NCI-H2227 (cell line): Measurements from ENCODE around the gene TNFAIP6.

Experiments
- DNase-seq: peaks from one replicate; lab custom pipeline; 2025; ENCODE audit not compliant: unreplicated experiment; lab: John Stamatoyannopoulos, UW

The TNFAIP6 gene

DNA sequence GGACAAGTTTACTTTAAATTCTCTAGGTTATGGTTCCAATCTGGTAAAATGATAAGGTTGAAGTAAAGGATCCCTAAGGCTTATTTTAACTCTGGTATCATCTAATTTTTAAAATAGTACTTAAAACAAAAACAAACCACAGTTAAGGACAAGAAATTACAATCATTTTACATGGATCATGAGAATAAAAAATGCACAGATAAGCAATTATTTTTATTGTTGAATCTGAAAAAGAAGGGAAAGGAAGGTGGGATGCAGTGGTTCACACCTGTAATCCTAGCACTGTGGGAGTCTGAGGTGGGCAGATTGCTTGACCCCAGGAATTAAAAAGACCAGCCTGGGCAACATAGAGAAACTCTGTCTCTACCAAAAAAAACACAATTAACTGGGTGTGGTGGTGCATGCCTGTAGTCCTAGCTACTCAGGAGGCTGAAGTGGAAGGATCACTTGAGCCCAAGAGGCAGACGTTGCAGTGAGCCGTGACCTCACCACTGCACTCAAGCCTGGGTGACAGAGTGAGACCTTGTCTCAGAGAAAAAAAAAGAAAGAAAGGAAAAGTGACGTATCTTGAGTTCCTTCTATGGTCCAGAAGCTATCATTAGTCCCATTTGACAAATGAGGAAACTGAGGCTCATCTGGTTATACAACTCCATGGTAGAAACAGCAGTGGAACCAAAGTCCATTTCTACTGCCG is 2.5 kb downstream of the TNFAIP6 start:
- DNase-seq, result no peak

DNA sequence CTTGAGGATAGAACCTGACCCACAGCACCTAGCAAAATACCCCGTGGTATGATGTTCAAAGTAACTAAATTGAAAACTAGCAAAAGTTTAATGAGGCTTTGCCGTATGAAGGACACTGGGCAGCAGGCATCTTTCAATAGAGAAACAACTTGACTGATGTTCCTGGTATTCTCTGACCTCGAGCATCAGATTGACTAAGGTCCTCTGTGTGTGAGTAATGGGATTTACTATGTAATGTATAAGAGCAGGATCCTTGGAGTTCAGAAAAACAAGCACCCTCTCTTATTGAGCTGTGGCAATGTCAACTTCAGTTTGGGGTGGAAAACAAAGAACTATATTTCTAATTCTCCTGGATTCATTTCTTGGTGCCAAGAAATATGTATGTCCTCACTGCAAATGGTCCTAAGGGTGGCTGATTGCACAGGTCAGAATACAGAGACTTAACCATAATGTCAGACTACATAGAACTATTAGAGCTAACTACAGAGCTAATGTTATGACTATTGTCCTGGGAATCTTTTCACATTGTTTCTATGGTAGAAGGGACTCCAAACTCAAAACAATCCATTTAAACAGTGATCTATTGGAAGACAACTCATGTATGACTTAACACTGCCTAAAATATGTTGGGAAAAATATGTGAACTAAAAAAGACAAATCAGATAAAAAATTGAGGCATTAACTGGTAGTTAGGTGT is 4.4 kb downstream of the TNFAIP6 start:
- DNase-seq, result no peak

DNA sequence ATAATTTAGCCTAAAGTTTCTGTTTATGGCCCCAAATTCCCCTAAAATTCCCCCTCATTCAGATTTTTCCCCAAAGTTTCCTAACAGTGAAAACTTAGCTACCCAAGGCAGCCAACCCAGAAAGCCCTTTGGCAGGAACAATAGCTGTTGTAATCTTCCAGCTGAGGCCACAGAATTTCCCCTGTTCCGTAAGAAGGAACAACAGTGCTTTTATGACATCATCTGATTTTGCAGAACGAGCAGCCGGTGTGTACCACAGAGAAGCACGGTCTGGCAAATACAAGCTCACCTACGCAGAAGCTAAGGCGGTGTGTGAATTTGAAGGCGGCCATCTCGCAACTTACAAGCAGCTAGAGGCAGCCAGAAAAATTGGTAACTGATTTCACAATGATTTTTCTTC is 6.3 kb downstream of the TNFAIP6 start:
- no peak for DNase-seq

DNA sequence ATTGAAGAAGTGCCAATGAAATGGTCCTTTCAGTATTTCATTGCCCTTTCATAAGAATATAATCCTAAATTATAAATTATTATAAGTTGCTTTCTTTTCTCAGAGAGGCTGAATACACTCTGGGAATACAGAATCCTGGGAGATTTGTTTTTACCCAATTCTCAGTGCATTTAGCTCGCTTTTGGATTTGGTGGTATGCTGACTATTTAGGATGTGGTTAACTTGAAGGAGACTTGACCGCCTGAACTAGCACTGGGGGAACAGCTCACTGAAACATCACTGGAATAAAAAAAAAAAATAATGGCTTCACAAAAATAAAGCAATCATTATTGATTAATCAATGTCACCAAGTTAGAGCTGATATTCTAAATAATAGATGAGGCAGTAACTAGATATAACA is 10.2 kb downstream of the TNFAIP6 start:
- no peak for DNase-seq

DNA sequence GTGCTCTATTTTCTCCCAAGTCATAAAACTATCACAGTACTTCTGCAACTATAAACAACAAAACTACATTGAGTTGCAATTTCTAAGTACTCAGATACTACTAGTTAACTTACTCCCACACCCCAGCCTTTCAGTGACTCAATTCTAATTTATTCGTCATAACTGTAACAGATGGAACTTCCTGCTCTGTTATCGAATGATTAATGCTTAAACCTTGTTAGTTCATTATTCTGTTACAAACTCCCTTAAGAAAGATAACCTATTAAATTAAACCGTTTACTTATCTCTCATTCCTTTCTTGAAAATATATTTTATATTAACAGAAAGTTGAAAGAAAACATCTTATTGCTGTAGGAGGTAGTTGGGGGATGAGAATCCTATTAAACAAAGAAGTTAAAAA is 17.0 kb downstream of the TNFAIP6 start:
- DNase-seq, result no peak

DNA sequence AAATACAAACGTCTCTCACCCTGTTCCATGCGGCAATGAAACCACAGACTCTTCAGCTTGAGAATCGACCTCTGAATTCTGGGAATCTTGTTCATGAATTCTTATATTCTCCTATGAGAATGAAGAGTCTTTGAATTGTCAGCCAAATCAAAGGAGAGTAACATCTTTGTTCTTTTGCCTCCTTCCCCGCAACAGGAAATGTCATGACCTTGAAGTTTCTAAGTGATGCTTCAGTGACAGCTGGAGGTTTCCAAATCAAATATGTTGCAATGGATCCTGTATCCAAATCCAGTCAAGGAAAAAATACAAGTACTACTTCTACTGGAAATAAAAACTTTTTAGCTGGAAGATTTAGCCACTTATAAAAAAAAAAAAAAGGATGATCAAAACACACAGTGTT is 21.8 kb downstream of the TNFAIP6 start:
- DNase-seq, result no peak

DNA sequence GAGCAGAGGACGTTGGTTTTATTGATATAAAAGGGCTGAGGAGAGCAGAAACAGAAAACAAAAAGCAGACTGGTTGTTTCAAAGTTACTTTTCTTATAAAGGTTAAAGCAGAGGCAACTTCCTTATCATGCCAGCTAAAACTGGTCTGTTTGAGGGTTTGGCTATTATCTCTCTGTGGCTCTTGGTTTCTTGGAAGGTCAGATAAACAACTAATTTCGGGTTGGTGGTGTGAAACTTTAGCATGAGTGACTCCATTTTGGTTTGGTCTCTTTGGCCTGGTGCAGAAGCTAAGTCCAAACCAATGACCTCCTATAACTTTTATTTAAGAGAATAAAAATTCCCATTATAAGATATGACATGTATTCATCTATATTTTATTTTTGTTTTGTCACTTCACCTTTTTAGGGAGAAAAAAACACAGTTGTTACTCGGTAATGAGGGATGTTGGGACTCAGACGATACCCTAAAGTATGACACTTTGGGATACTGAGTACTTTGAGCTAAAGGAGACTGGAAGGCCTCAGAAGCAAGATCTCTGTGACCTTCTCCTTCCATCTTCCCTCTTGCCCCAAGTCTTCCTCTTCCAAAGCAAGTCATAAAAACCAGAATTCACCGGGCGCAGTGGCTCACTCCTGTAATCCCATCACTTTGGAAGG is 23.3 kb downstream of the TNFAIP6 start:
- DNase-seq, result no peak

DNA sequence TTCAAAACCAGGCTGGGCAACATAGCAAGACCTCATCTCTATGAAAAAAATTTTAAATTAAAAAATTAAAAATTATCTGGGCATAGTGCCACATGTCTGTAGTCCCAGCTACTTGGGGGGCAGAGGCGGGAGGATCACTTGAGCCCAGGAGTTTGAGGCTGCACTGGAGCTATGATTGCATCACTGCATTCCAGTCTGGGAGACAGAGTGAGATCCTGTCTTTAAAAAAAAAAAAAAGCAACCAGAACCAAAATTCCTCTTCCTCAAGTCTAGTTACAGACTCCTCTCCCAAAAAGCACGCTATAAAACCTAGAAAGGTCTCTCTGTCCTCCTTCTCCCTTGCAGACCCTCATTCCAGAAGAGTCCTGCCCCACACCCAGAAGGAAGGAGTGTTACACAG is 23.9 kb downstream of the TNFAIP6 start:
- no peak for DNase-seq

DNA sequence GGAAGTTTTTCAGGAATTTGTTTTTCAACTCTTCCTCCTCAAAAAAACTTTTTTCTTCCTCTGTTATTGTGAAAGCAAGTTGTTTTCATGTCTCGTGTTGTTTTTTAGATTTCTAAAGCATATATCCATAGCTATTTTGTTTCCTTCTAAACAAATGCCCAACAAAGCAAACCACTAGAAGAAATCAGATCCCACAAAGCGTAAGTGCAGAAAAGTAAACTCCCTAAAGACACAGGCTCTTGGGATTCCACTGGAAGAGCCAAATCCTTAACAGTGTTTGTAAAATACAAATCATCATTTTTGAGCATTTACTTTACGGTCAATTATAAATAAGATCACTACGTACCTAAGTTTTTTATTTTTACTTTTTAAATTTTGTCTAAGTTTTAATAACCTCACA is 30.6 kb downstream of the TNFAIP6 start:
- DNase-seq, result no peak

DNA sequence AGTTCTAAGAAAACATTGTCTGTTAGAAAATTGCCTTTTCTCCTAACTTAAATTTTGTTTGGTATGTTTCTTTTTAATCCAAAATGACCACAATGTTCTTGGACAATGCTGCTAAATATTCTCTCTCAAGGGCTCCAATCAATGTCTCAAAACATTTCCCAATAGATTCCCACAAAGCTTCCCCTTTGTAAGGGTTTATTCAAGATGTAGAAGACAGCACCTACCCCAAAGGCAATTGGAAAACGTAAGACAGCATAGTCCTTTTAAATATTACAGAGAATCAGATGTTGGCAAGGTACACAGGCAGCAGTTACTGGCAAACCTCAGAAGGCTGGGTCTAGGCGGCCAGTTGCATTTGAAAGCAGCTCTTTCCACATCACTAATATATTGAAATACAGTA is 34.0 kb downstream of the TNFAIP6 start:
- DNase-seq, result no peak

DNA sequence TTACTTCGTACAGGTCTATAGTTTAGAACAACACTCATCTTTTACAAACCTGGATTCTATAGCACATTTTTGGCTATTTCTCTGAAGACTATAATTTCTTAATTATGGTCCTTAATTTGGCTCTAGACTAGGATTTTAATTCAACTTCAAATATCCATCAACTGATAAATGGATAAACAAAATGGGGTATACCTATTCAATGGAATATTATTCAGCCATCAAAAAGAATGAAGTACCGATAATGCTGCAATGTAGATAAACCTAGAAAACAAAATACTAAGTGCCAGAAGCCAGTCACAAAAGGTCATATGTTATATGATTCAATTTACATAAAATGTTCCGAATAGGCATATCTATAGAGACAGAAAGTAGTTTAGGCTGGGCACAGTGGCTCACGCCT is 37.1 kb downstream of the TNFAIP6 start:
- no peak for DNase-seq

DNA sequence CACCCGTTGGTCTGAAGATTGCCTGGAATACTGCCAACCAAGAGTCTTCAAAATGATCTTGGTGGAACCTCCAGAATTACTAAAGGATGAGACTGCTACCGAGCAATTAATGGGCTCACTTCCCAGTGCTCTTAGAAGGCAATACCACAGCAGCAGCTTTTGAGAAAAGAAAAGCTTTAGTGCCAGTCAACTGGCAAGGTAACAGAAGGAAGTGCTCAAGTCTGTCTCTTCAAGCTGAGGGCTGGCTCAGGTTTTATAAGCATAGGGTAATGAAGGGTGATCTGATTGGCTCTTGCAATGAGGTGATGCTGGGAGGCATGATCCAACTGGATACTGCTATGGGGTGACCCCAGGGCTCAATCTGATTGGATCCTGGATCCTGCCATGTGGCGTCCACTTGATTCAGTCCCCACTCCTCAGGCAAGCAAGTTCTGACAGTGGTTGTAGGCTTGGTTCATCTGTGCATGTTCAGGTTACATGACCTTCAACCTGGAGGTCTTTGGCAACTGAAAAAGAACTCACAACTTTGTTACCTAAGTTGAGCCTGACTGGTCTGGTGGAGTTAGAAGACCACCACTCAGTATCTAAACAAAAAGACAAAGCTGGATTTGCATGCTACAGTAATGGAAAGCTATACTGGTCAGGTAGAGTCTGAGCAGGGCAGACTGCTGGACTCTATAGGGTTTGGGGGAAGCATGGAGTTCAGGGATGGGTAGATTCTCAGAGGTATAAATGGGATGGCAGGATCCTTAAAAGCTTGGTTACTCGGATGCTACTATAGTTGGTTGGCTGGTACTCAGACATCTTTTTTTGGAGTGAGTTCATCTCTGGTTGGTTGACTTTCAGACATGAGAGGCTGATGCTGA is 38.4 kb downstream of the TNFAIP6 start:
- DNase-seq, result no peak

DNA sequence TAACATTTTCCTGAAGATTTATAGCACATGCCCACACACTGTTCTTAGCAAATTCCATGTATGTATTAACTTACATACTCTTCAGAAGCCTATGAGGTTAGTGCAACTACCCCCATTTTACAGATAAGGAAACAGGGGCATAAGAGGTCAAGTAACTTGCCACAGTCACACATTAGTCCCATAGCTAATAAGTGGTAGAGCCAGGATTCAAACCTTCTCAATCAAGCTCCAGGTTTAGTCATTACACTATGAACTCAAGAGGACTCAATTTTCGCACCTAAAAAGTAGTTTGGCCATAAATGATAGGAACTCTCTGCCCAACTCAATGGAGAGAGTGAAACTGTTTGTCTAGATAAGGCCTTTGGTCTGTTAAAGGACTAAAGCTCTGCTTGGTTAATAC is 42.6 kb downstream of the TNFAIP6 start:
- no peak for DNase-seq

DNA sequence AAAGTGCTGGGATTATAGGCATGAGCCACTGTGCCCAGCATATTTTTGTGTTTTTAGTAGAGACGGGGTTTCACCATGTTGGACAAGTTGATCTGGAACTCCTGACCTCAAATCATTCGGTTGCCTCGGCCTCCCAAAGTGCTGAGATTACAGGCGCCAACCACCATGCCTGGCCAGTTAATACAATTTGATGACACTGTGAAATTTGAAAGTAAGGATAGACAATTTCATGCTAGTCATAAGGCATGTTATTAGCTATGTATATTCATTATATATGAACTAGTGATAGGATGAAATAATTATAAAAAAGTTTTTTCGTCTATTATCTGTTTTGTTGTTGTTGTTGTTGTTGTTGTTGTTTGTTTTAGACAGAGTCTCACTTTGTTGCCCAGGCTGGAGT is 43.8 kb downstream of the TNFAIP6 start:
- no peak for DNase-seq

DNA sequence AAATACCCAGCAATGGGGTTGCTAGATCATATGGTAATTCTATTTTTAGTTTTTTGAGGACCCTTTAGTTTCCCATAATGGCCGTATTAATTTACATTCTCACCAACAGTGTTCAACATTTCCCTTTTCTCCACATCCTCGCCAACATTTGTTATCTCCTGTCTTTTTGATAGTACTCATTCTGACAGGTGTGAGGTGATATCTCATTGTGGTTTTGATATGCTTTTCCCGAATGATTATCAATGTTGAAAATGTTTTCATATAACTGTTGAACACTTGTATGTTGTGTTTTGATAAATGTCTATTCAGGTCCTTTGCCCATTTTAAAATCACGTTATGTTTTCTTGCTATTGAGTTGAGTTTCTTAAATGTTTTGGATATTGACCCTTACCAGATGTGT is 46.5 kb downstream of the TNFAIP6 start:
- no peak for DNase-seq

DNA sequence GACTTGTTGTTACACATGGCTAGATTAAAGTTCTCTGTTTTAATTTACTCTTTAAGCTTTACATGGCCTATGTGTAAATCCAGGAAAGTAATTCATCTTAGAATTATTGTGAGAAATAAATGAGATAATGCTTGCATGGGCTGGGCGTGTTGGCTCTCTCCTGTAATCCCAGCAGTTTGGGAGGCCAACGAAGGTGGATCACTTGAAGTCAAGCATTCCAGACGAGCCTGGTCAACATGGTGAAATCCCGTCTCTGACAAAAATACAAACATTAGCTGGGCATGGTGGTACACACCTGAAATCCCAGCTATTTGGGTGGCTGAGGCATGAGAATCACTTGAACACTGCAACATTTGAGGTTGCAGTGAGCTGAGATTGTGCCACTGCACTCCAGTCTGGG is 48.0 kb downstream of the TNFAIP6 start:
- DNase-seq, result no peak

DNA sequence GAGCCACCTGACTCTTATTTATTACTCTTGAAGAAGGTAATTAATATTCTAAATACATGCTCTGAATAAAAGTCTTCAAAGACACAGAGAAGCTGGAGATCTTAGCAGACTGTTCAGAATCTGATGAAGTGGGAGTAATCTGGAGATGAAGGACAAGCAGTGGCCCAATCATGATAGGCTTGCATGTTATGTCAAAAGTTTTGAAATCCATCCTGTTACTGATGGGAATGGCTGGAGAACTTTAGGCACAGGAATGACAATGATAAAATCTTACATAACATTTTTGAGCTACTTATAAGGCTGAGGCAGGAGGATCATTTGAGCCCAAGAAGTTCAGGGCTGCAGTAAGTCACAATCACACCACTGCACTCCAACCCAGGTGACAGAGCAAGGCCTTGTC is 49.9 kb downstream of the TNFAIP6 start:
- DNase-seq, result no peak

DNA sequence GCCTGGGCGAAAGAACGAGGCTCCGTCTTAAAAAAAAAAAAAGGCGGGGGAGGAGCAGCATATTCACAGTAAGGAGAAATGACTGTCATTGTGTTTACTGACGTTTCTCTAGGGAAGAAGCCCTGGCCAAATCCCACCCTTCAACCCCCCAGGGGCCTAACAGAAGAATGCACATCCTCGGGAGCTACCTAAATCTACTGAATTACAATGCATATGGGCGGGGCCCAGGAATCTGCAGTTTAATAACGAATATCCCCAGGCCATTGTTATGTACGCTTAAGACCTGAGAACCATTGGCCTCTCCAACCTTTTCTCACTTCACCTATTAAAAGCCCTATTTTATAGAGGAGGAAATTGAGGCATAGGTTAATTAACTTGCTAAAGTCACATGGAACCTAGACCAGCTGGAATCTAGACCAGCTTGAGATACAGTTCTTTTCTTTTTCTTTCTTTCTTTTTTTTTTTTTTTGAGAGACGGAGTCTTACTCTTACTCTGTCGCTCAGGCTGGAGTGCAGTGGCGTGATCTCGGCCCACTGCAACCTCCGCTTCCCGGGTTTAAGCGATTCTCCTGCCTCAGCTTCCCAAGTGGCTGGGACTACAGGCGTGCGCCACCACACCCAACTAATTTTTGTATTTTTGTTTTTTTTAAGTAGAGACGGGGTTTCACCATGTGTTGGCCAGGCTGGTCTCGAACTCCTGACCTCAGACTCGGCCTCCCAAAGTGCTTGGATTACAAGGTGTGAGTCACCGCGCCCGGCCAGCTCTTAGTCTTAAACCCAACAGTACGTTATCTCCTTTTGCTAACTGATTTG is 51.6 kb downstream of the TNFAIP6 start:
- DNase-seq, result no peak

DNA sequence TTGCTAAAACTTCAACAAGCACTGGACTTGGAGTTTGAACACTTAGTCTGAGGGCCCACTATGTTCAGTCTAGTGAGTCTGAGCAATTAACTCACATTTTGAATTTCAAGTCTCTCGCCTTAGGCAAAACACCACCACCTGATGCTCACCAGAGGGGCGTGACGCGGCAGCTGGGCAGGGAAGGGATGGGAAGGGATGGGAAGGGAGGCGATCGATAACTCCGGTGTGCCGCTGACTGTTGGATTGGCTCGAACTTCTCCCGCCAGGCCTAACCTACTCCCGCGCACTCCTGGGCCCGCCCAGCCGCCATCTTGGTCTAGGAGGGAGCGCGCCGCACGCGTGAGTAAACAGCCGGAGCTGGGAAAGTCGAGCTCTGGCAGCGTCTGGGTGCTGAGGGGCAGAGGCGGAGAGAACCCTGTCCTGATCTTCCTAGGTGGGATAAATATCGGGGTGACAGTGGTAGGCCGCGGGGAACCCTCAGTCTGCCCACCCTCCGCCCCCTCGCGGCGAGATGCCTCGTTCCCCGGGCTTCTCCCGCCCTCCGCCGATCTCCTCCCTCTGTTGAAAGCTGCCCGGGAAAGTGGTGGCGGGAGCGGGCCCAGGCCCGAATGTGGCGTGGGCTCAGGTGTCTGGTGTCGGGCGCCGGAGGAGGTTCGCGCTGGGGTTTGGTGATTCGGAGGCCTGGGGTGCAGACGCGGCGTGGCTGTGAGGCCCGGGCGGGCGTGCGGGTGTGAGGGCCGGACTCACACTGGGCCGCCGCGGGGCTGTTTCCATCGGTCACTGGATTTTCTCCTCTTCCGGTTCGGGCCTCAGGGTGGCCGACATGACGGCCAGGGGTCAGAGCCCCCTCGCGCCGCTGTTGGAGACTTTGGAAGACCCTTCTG is 52.5 kb downstream of the TNFAIP6 start, which contains the start of gene RIF1:
Gene RIF1, plus strand, starts transcription at position 302 of the 884 bp plus-strand sequence. Its CDS starts 522 bp downstream, at position 824.
- peak; percentile 98 for DNase-seq

DNA sequence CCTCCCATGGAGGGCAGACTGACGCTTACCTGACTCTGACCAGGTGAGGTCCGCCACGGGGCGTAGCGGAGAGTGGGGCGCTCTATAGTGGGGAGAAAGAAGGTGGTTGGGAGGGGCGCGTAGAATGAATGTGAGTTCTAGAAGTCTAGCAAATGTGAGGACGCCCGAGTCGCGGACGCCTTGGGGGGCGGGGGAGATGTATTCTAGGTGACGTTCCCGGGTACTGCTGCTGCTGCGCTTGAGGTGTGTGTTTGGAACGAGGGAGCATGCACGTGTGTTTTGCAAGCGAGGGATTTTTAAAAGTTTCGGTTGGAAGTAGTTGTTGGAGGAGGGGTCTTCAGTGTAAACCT is 53.1 kb downstream of the TNFAIP6 start:
- DNase-seq, result peak; percentile 59
